IMR-90 (cell line): ENCODE results near the gene CDK13. TPM values are rescaled to one million over a fixed set of nuclear protein-coding genes. Genes with fewer than 3 reads are reported as not detected.

Experiments
- ATAC-seq: fragments of 200-7000 bp; cut with Tn5 transposase; 2 replicates; pipeline ENCODE4 v1.9.1; 2020; ENCODE audit warnings: low read depth, mild to moderate bottlenecking, moderate library complexity
- BruUV-seq: library from RNA; stranded (reverse); fragments of 400-500 nt; replicated peaks from 2 replicates; lab custom pipeline; 2021; lab: Mats Ljungman, UMichigan
- CTCF ChIA-PET: fragments of 300-600 bp; formaldehyde crosslinking; extraction: SDS; loops from one replicate; lab custom pipeline; 2021; ENCODE audit warnings: antibody characterized with exemption; lab: Yijun Ruan, JAX
- POLR2A ChIA-PET: fragments of 300-600 bp; sonication (Branson Sonifier 250); formaldehyde crosslinking; loops from one replicate; lab custom pipeline; 2022; ENCODE audit warnings: antibody characterized with exemption; ENCODE audit not compliant: unreplicated experiment; lab: Charles Lee
- DNase-seq: peaks from one replicate; pipeline ENCODE4 v3.0.0; 2013
- H2AFZ ChIP-seq: replicated peaks from 2 replicates; pipeline ENCODE3; 2013; ENCODE audit warnings: low read length, mild to moderate bottlenecking; ENCODE audit not compliant: poor library complexity
- H2AK5ac ChIP-seq: 2 replicates; pipeline ENCODE4 v1.6.1; 2013; ENCODE audit warnings: low read depth, low read length, inconsistent platforms
- H2AK9ac ChIP-seq: replicated peaks from 2 replicates; pipeline ENCODE3; 2013; ENCODE audit warnings: mild to moderate bottlenecking, low read depth, low read length, moderate library complexity; ENCODE audit not compliant: poor library complexity
- H2BK120ac ChIP-seq: 2 replicates; pipeline ENCODE4 v1.6.1; 2013; ENCODE audit warnings: low read depth, low read length, inconsistent platforms
- H2BK15ac ChIP-seq: 3 replicates; pipeline ENCODE4 v1.6.1; 2013; ENCODE audit warnings: low read depth, low read length, inconsistent platforms
- H2BK20ac ChIP-seq: 2 replicates; pipeline ENCODE4 v1.6.1; 2013; ENCODE audit warnings: low read depth, mild to moderate bottlenecking, inconsistent platforms, low read length, moderate library complexity
- H2BK5ac ChIP-seq: 2 replicates; pipeline ENCODE4 v1.6.1; 2013; ENCODE audit warnings: mild to moderate bottlenecking, low read depth, low read length, inconsistent platforms; ENCODE audit not compliant: poor library complexity, severe bottlenecking
- H3K14ac ChIP-seq: replicated peaks from 2 replicates; pipeline ENCODE4 v1.6.1; 2013; ENCODE audit warnings: low read depth, low read length, inconsistent platforms
- H3K18ac ChIP-seq: 2 replicates; pipeline ENCODE4 v1.6.1; 2013; ENCODE audit warnings: low read depth, low read length, control low read depth
- H3K23ac ChIP-seq: 2 replicates; pipeline ENCODE4 v1.6.1; 2013; ENCODE audit warnings: low read depth, low read length, inconsistent platforms
- H3K27ac ChIP-seq: 2 replicates; pipeline ENCODE4 v1.5.1; 2013; ENCODE audit warnings: mild to moderate bottlenecking, control low read depth, low read length; ENCODE audit not compliant: insufficient read depth
- H3K27me3 ChIP-seq: 2 replicates; pipeline ENCODE4 v1.6.1; 2013; ENCODE audit warnings: low read length; ENCODE audit not compliant: control insufficient read depth, insufficient read depth
- H3K36me3 ChIP-seq: 2 replicates; pipeline ENCODE4 v1.6.1; 2013; ENCODE audit warnings: low read length, mixed read lengths; ENCODE audit not compliant: control insufficient read depth, insufficient read depth
- H3K4ac ChIP-seq: 2 replicates; pipeline ENCODE4 v1.6.1; 2013; ENCODE audit warnings: low read depth, low read length, inconsistent platforms
- H3K4me1 ChIP-seq: 2 replicates; pipeline ENCODE4 v1.6.1; 2013; ENCODE audit warnings: low read length, mixed read lengths; ENCODE audit not compliant: control insufficient read depth, insufficient read depth
- H3K4me2 ChIP-seq: 2 replicates; pipeline ENCODE4 v1.6.1; 2013; ENCODE audit warnings: low read depth, mild to moderate bottlenecking, control low read depth, low read length, moderate library complexity
- H3K4me3 ChIP-seq: 2 replicates; pipeline ENCODE4 v1.5.1; 2013; ENCODE audit warnings: low read depth, mild to moderate bottlenecking, control low read depth, low read length, moderate library complexity; ENCODE audit not compliant: insufficient read depth
- H3K56ac ChIP-seq: 2 replicates; pipeline ENCODE4 v1.6.1; 2013; ENCODE audit warnings: low read length, inconsistent platforms; ENCODE audit not compliant: insufficient read depth; ENCODE audit errors: extremely low read depth
- H3K79me1 ChIP-seq, 2 experiments: 2 replicates each; pipeline ENCODE4 v1.6.1; 2013; ENCODE audit warnings: low read length in 2 of 2, inconsistent platforms in 1 of 2, low read depth in 1 of 2
- H3K9ac ChIP-seq: 2 replicates; pipeline ENCODE4 v1.6.1; 2013; ENCODE audit warnings: low read depth, low read length, control low read depth
- H3K9me1 ChIP-seq: 2 replicates; pipeline ENCODE4 v1.6.1; 2013; ENCODE audit warnings: low read length, inconsistent platforms; ENCODE audit not compliant: insufficient read depth
- H3K9me3 ChIP-seq: 2 replicates; pipeline ENCODE4 v1.6.1; 2013; ENCODE audit warnings: low read length; ENCODE audit not compliant: control insufficient read depth, insufficient read depth
- H4K20me1 ChIP-seq: 2 replicates; pipeline ENCODE4 v1.6.1; 2013; ENCODE audit warnings: low read length, inconsistent platforms; ENCODE audit not compliant: insufficient read depth
- H4K5ac ChIP-seq: 2 replicates; pipeline ENCODE4 v1.6.1; 2013; ENCODE audit warnings: mild to moderate bottlenecking, low read depth, low read length, control low read depth
- H4K8ac ChIP-seq, 2 experiments: 2 replicates each; pipeline ENCODE4 v1.6.1; 2013; ENCODE audit warnings: low read depth in 2 of 2, low read length in 2 of 2, control low read depth in 1 of 2, inconsistent platforms in 1 of 2
- H4K91ac ChIP-seq: 2 replicates; pipeline ENCODE4 v1.6.1; 2013; ENCODE audit warnings: low read depth, low read length, inconsistent platforms; ENCODE audit not compliant: insufficient read depth
- BHLHE40 ChIP-seq: fragments of 150-350 bp; IDR thresholded peaks from 2 replicates; pipeline ENCODE4 v1.6.1; 2016; ENCODE audit warnings: mild to moderate bottlenecking, low read depth, low read length
- CEBPB ChIP-seq: IDR thresholded peaks from 2 replicates; pipeline ENCODE4 v1.6.1; 2012; ENCODE audit warnings: low read depth, low read length, improper control_type of control experiment
- CHD1 ChIP-seq: IDR thresholded peaks from 2 replicates; pipeline ENCODE4 v1.6.1; 2012; ENCODE audit warnings: low read depth, low read length, improper control_type of control experiment
- FOS ChIP-seq: fragments of 150-350 bp; IDR thresholded peaks from 2 replicates; pipeline ENCODE4 v1.6.1; 2016; ENCODE audit warnings: low read depth, low read length
- MAFK ChIP-seq: IDR thresholded peaks from 2 replicates; pipeline ENCODE4 v1.6.1; 2012; ENCODE audit warnings: low read depth, low read length, improper control_type of control experiment
- MAZ ChIP-seq: IDR thresholded peaks from 2 replicates; pipeline ENCODE4 v1.6.1; 2012; ENCODE audit warnings: low read depth, mild to moderate bottlenecking, low read length, improper control_type of control experiment, moderate library complexity, borderline replicate concordance
- MXI1 ChIP-seq: IDR thresholded peaks from 2 replicates; pipeline ENCODE4 v1.6.1; 2012; ENCODE audit warnings: low read depth, mild to moderate bottlenecking, low read length, moderate library complexity, borderline replicate concordance
- NFE2L2 ChIP-seq: fragments of 150-350 bp; IDR thresholded peaks from 2 replicates; pipeline ENCODE4 v1.6.1; 2016; ENCODE audit warnings: low read depth, mild to moderate bottlenecking, low read length
- POLR2A ChIP-seq: IDR thresholded peaks from 2 replicates; pipeline ENCODE4 v1.6.1; 2012; ENCODE audit warnings: mild to moderate bottlenecking, low read depth, low read length
- RAD21 ChIP-seq: IDR thresholded peaks from 2 replicates; pipeline ENCODE4 v1.6.1; 2012; ENCODE audit warnings: low read length, improper control_type of control experiment
- RCOR1 ChIP-seq: IDR thresholded peaks from 2 replicates; pipeline ENCODE4 v1.6.1; 2012; ENCODE audit warnings: mild to moderate bottlenecking, low read length, improper control_type of control experiment; ENCODE audit not compliant: insufficient replicate concordance
- RFX5 ChIP-seq: IDR thresholded peaks from 2 replicates; pipeline ENCODE4 v1.8.0; 2012; ENCODE audit warnings: low read depth, mild to moderate bottlenecking, low read length, moderate library complexity
- SMC3 ChIP-seq: fragments of 150-350 bp; IDR thresholded peaks from 2 replicates; pipeline ENCODE4 v1.6.1; 2016; ENCODE audit warnings: low read depth, mild to moderate bottlenecking, antibody characterized with exemption, low read length, moderate library complexity
- WGBS, 2 experiments: methylation state at CpG; one replicate each; pipeline versions ENCODE4 v1.1.5 to v1.1.7; 2013; ENCODE audit warnings: missing lambda C conversion rate in 2 of 2; ENCODE audit not compliant: insufficient read length in 1 of 2; ENCODE audit errors: extremely low coverage in 2 of 2; 5-methylcytosine and 5-hydroxymethylcytosine counted together
- dilution Hi-C: fragments of 300-500 bp; cut with HindIII; formaldehyde crosslinking; loops from one replicate; pipeline ENCODE4 v1.14.3; 2018; ENCODE audit warnings: low sequenced_read_pairs; ENCODE audit not compliant: unreplicated experiment
- in situ Hi-C: fragments of 300-500 bp; cut with MboI; formaldehyde crosslinking; loops from 3 replicates; pipeline ENCODE4 v1.14.3; 2019; ENCODE audit warnings: low sequenced_read_pairs, inconsistent platforms, mixed read lengths
- intact Hi-C: fragments of 100-400 bp; cut with micrococcal nuclease; formaldehyde crosslinking; loops from 2 replicates; pipeline ENCODE4 v1.10.0; 2022
- polyA plus RNA-seq, 3 experiments: library from polyadenylated mRNA; depleted of rRNA; stranded (reverse); fragments of >200 nt; gene quantifications; 2 replicates each; pipeline ENCODE4 v1.2.3, GENCODE V29; 2012; ENCODE audit warnings: low replicate concordance in 1 of 3
- total RNA-seq: library from RNA; depleted of rRNA; stranded (reverse); fragments of >200 nt; gene quantifications from 2 replicates; pipeline ENCODE4 v1.2.3, GENCODE V29; 2012
- TF ChIP-seq, protein P1 (sequence below): conservative IDR thresholded peaks from 2 replicates; pipeline ENCODE4 v1.5.1; 2012; ENCODE audit warnings: mild to moderate bottlenecking, low read depth, low read length, improper control_type of control experiment
- TF ChIP-seq, protein P2 (sequence below): fragments of 150-350 bp; IDR thresholded peaks from 2 replicates; pipeline ENCODE4 v1.6.1; 2016; ENCODE audit warnings: low read depth, mild to moderate bottlenecking, low read length, moderate library complexity, borderline replicate concordance
- TF ChIP-seq, protein P3 (sequence below): fragments of 150-350 bp; IDR thresholded peaks from 2 replicates; pipeline ENCODE4 v1.6.1; 2017; ENCODE audit warnings: mild to moderate bottlenecking, antibody characterized with exemption, low read length, low read depth

CDK13 gene
- total and polyA plus RNA-seq, 2 of the 4 experiments (the other 2 are of a cell fraction): 20.1 to 50.4 TPM

DNA sequence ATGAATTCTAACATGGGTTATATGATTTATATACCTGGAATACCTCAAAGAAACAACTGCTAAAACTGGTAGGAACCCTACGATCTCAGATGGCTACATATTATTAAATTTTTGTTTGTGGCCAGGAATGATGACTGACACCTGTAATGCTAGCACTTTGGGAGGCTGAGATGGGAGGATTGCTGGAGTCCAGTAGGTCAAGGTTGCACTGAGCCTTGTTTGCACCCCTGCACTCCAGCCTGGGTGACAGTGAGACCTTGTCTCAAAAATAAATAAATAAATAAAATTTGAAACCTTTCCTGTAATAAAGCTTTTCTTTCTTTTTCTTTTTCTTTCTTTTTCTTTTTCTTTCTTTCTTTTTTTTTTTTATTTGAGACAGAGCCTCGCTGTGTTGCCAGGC lies 123.2 kb downstream of the CDK13 start:
- H3K79me1 ChIP-seq: no peaks in the 10 kb centered on the region; a peak in 1 of 4 replicates
- H3K9me3 ChIP-seq: no peaks in the 10 kb centered on the region
- H3K14ac ChIP-seq: no peak overlapping the region
- no peak overlapping the region for H4K5ac ChIP-seq
- no peak for TF ChIP-seq POLR2A
- no peak for TF ChIP-seq BHLHE40
- TF ChIP-seq, protein P1, sequence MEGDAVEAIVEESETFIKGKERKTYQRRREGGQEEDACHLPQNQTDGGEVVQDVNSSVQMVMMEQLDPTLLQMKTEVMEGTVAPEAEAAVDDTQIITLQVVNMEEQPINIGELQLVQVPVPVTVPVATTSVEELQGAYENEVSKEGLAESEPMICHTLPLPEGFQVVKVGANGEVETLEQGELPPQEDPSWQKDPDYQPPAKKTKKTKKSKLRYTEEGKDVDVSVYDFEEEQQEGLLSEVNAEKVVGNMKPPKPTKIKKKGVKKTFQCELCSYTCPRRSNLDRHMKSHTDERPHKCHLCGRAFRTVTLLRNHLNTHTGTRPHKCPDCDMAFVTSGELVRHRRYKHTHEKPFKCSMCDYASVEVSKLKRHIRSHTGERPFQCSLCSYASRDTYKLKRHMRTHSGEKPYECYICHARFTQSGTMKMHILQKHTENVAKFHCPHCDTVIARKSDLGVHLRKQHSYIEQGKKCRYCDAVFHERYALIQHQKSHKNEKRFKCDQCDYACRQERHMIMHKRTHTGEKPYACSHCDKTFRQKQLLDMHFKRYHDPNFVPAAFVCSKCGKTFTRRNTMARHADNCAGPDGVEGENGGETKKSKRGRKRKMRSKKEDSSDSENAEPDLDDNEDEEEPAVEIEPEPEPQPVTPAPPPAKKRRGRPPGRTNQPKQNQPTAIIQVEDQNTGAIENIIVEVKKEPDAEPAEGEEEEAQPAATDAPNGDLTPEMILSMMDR: no peak
- TF ChIP-seq MAZ: no peak
- no peak for TF ChIP-seq CEBPB
- no peak for TF ChIP-seq RCOR1
- TF ChIP-seq SMC3: no peak
- TF ChIP-seq CHD1: no peak
- TF ChIP-seq, protein P2, sequence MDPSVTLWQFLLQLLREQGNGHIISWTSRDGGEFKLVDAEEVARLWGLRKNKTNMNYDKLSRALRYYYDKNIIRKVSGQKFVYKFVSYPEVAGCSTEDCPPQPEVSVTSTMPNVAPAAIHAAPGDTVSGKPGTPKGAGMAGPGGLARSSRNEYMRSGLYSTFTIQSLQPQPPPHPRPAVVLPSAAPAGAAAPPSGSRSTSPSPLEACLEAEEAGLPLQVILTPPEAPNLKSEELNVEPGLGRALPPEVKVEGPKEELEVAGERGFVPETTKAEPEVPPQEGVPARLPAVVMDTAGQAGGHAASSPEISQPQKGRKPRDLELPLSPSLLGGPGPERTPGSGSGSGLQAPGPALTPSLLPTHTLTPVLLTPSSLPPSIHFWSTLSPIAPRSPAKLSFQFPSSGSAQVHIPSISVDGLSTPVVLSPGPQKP: no peak
- no peak for TF ChIP-seq RFX5
- TF ChIP-seq MXI1: no peak
- no peak for TF ChIP-seq NFE2L2
- TF ChIP-seq FOS: no peak
- TF ChIP-seq MAFK: no peak
- TF ChIP-seq RAD21: no peak
- TF ChIP-seq, protein P3, sequence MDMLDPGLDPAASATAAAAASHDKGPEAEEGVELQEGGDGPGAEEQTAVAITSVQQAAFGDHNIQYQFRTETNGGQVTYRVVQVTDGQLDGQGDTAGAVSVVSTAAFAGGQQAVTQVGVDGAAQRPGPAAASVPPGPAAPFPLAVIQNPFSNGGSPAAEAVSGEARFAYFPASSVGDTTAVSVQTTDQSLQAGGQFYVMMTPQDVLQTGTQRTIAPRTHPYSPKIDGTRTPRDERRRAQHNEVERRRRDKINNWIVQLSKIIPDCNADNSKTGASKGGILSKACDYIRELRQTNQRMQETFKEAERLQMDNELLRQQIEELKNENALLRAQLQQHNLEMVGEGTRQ: no peak
- H2BK5ac ChIP-seq: no peak overlapping the region
- no peak overlapping the region for H4K91ac ChIP-seq
- no peak overlapping the region for H2BK20ac ChIP-seq
- no peak overlapping the region for H3K9ac ChIP-seq
- no peak overlapping the region for H2AK9ac ChIP-seq
- H3K18ac ChIP-seq: no peak overlapping the region
- H2AFZ ChIP-seq: no peak overlapping the region
- H4K20me1 ChIP-seq: no peaks in the 10 kb centered on the region
- H3K27me3 ChIP-seq: no peaks in the 10 kb centered on the region
- ChIA-PET CTCF (no interaction called here), POLR2A (no interaction called here)
- no TSS peak for BruUV-seq
- no peak overlapping the region for H3K56ac ChIP-seq
- no peak overlapping the region for H2BK15ac ChIP-seq
- dilution Hi-C loops: no loop called here
- H4K8ac ChIP-seq: no peak overlapping the region
- no peak overlapping the region for H2AK5ac ChIP-seq
- 0 out of 2 replicates have a peak, but pooled peaks cover 2% of the 10 kb centered on the region for H3K9me1 ChIP-seq
- DNase-seq (no peak), ATAC-seq (no peak)
- in situ Hi-C loops: no loop called here
- H3K4me1 ChIP-seq: no peaks in the 10 kb centered on the region
- H3K36me3 ChIP-seq: peaks cover 3% of the 10 kb centered on the region; the same call in 1 of the 2 replicates
- no peak overlapping the region for H3K27ac ChIP-seq
- intact Hi-C loops: no loop called here
- H3K4me3 ChIP-seq: no peak overlapping the region
- 100% methylated on average over 1 of the region's 2 CpGs; no CpG with 5 or more reads in 1 of the 2 experiments for WGBS, 2 experiments
- H3K23ac ChIP-seq: no peak overlapping the region
- no peak overlapping the region for H3K4me2 ChIP-seq
- H3K4ac ChIP-seq: no peak overlapping the region
- no peak overlapping the region for H2BK120ac ChIP-seq
